ENCODE results near the gene ORMDL2.

DNA sequence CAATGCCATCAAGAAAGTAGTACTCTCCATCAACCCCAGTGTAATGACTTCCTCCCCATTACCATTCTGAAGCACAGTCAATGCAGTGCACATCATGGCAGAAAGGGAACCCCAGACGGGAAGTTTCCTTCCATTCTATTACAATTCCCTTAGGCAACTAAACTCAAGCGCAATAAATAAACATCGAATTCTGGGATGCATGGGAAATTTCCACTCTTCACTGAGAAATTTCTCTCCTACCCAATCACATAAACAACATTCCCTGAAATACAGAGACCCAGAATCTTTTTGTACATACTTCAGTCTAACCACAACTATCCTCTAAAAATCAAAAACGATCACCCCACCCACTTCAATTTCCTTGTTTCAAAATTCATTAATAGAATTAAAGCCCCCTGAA lies 20.3 kb upstream of the ORMDL2 start:
- TF ChIP-seq POLR2AphosphoS5 (IDR thresholded peaks at IDR 0.05): no peak
- TF ChIP-seq, protein P1, sequence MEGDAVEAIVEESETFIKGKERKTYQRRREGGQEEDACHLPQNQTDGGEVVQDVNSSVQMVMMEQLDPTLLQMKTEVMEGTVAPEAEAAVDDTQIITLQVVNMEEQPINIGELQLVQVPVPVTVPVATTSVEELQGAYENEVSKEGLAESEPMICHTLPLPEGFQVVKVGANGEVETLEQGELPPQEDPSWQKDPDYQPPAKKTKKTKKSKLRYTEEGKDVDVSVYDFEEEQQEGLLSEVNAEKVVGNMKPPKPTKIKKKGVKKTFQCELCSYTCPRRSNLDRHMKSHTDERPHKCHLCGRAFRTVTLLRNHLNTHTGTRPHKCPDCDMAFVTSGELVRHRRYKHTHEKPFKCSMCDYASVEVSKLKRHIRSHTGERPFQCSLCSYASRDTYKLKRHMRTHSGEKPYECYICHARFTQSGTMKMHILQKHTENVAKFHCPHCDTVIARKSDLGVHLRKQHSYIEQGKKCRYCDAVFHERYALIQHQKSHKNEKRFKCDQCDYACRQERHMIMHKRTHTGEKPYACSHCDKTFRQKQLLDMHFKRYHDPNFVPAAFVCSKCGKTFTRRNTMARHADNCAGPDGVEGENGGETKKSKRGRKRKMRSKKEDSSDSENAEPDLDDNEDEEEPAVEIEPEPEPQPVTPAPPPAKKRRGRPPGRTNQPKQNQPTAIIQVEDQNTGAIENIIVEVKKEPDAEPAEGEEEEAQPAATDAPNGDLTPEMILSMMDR (IDR thresholded peaks at IDR 0.05): no peak
- TF ChIP-seq POLR2A (IDR thresholded peaks at IDR 0.05): no peak
- TF ChIP-seq EP300 (IDR thresholded peaks at IDR 0.05): no peak

Data from sigmoid colon (tissue), 4 donors.